Fibroblast of villous mesenchyme (primary cell): ENCODE data around the gene EPC1. TPM values are rescaled to one million over a fixed set of nuclear protein-coding genes. Genes with fewer than 3 reads are reported as not detected.
A peak's percentile ranks its signal among the peaks of the same experiment; 100 is the strongest.

Experiments used
- DNase-seq: peaks from one replicate; pipeline ENCODE4 v3.0.0-alpha.2; 2010; ENCODE audit warnings: low read depth
- H3K4me3 ChIP-seq: 2 replicates; pipeline ENCODE4 v1.5.1; 2011; ENCODE audit warnings: low read depth, mild to moderate bottlenecking, low read length
- CTCF ChIP-seq: IDR thresholded peaks from 2 replicates; pipeline ENCODE4 v1.5.1; 2012; ENCODE audit warnings: low read depth, mild to moderate bottlenecking, low read length; ENCODE audit not compliant: insufficient read depth
- total RNA-seq: library from RNA; depleted of rRNA; stranded (reverse); fragments of >200 nt; gene quantifications from 2 replicates; pipeline ENCODE4 v1.2.3, GENCODE V29; 2012

Gene EPC1
- total RNA-seq, 1 donor: 19.4 TPM

DNA sequence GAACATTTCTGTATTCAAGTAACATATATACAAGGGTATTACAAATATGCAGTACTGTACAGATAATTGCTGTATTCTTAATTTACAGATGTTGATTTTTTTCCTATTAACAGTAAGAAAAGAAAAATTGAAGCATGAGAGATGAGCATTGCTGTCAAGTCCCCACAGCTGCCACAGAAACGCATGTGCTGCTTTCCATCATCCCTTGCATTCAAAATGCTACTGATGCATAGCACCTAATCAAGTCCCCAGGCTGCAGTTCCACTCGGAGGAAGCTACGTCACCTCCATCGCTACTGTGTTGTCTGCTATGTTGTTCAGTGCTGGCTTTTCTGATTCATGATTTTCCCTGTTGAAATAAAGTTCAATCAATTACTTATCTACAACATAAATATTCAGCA, 78.2 kb downstream of the EPC1 start:
- no peak overlapping the region for H3K4me3 ChIP-seq
- TF ChIP-seq CTCF: no peak
- no peak for DNase-seq

DNA sequence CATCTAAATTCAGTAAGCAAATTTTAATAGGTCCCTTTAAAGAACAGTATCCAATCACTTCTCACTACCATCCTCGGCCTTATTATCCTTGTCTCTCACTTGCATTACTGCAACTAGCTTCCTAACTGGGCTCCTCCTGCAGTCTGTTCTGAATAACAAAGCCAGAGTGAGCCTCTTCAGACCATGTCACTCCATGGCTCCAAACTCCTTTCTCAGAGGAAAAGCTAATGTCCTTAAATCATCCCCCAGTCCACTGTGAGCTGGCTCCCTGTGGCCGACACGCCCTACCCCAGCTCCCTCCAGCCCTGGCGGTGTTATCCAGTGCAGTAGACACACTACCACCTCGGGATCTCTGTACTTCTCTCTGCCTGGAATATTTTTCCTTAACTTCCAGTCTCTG, 80.0 kb downstream of the EPC1 start:
- no peak for TF ChIP-seq CTCF
- no peak for DNase-seq
- H3K4me3 ChIP-seq: no peak overlapping the region

DNA sequence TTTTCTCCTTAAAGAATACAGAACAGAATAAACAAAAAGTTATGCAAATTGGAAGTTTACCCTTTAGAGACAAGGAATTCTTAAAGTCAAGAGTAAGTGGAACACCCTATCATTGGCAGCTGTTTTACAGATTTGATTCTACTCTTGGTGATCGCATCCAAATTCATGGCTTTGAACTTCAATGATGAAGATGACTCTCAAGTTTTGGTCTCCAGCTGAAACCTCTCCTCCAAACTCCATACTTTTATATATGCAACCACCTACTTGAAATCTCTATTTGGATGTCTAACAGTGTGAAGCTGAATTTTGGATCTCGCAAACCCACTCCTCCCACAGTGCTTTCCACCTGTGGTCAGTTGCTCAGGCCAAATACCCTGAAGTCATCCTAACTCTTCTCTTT, 80.4 kb downstream of the EPC1 start:
- no peak overlapping the region for H3K4me3 ChIP-seq
- TF ChIP-seq CTCF: no peak
- DNase-seq: no peak

DNA sequence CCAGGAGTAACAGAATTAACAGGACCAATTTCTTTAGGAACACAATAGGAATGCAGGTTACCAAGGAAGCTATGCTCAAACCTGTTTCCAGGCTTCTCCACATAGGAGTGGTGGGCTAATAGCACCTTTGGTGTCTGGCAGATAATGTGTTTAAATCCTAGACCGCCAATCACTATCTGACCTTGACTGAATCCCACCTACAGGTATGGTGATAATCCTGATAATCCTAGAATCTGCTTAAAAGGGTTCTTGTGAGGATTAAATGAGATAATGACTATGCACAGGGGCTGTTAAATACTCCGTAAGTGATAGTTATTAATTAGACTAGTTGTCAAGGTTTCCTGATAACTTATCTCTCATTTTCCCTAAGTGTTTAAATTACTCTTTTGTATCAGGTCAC, 81.2 kb downstream of the EPC1 start:
- TF ChIP-seq CTCF: no peak
- no peak for DNase-seq
- no peak overlapping the region for H3K4me3 ChIP-seq

DNA sequence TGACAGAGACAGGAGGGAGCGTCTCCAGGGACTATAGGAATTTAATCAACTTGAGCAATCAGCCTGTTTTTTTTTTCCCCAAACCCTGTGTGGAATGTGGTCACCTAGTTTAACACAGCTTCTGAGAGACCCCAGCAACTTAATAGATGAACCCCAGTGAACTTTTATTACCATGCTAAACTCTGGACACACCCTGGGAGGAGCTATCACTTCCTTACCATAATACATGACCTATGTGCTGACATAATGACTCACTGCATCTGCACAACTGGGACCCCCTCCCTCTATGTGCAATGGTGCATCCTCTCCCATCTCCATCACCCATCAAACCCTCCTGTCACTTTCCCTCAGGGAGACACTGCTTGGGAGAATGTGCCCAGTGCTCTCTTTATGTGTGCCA, 83.7 kb downstream of the EPC1 start:
- no peak for DNase-seq
- no peak overlapping the region for H3K4me3 ChIP-seq
- no peak for TF ChIP-seq CTCF

DNA sequence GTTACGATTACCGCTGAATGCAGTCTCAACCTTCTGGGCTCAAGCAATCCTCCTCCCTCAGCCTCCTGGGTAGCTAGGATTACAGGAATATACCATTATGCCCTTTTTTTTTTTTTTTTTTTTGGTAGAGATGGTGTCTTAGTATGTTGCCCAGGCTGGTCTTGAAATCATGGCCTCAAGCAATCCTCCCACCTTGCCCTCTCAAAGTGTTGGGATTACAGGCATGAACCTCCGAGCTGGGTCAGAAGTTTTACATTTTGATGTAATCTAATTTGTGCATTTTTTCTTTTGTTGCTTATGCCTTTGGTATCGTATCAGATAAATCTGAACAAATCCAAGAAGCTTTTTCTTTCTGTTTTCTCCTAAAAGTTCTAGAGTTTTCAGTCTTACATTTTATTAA, 87.4 kb downstream of the EPC1 start:
- TF ChIP-seq CTCF: no peak
- no peak for DNase-seq
- H3K4me3 ChIP-seq: no peak overlapping the region

GRCh38 chr10:32256613-32257437, 90.1 kb downstream of the EPC1 start:
- H3K4me3 ChIP-seq: no peak overlapping the region
- DNase-seq: peak; percentile 68
- TF ChIP-seq CTCF: peak; percentile 97
